BLaER1 treated with 17β-estradiol and CSF1 and Interleukin-3, amounts not matched to agents 10 nM and 100 nM (cell line): ENCODE measurements around the gene PSORS1C1.
A peak's percentile ranks its signal among the peaks of the same experiment; 100 is the strongest.

Experiments used
- H3K27ac ChIP-seq, 11 experiments: shearing (Covaris generic); formaldehyde crosslinking; 2 replicates each; pipeline ENCODE4 v1.8.1; 2022
- H3K27me3 ChIP-seq, 11 experiments: shearing (Covaris generic); formaldehyde crosslinking; 2 replicates each; pipeline ENCODE4 v1.8.1; 2022
- H3K36me3 ChIP-seq, 11 experiments: shearing (Covaris generic); formaldehyde crosslinking; 2 replicates each; pipeline ENCODE4 v1.8.1; 2022
- H3K4me1 ChIP-seq, 10 experiments: shearing (Covaris generic); formaldehyde crosslinking; 2 replicates each; pipeline ENCODE4 v1.8.1; 2022
- H3K4me2 ChIP-seq, 11 experiments: shearing (Covaris generic); formaldehyde crosslinking; 2 replicates each; pipeline ENCODE4 v1.8.1; 2022
- H3K4me3 ChIP-seq, 10 experiments: shearing (Covaris generic); formaldehyde crosslinking; 2 replicates each; pipeline ENCODE4 v1.8.1; 2022
- H3K9ac ChIP-seq, 11 experiments: shearing (Covaris generic); formaldehyde crosslinking; 2 replicates each; pipeline ENCODE4 v1.8.1; 2022
- H3K9me3 ChIP-seq, 11 experiments: shearing (Covaris generic); formaldehyde crosslinking; replicated peaks in 1 of 11; 2 replicates each; pipeline ENCODE4 v1.8.1; 2022
- H4K20me1 ChIP-seq, 11 experiments: shearing (Covaris generic); formaldehyde crosslinking; 2 replicates each; pipeline ENCODE4 v1.8.1; 2022
- Cebpa-rat ChIP-seq, 11 experiments: shearing (Covaris generic); IDR thresholded peaks; 2 replicates each; pipeline ENCODE4 v1.8.1; 2022

PSORS1C1 gene

GRCh38 chr6:31079656-31080261, 34.8 kb upstream of the PSORS1C1 start:
- Histone ChIP-seq H3K36me3 (no peaks in the 10 kb centered on the region), H3K27me3 (no peaks in the 10 kb centered on the region), H3K4me2 (peak overlapping the region; percentile 68 to 92 (median 80)), H3K4me1 (peaks cover 0 to 40% (median 29%) of the 10 kb centered on the region in 10 experiments; a peak in 17 of 20 replicates), H3K9ac (peak overlapping the region in 9 of 11 experiments; percentile 22 to 71 (median 59); a peak in 15 of 22 replicates), H4K20me1 (no peaks in the 10 kb centered on the region), H3K9me3 (no peaks in the 10 kb centered on the region), H3K27ac (peak overlapping the region in 7 of 11 experiments; percentile 17 to 62 (median 43); a peak in 6 of 22 replicates), H3K4me3 (peak overlapping the region; percentile 27 to 57 (median 42); a peak in 15 of 20 replicates)
- TF ChIP-seq Cebpa-rat (IDR thresholded peaks at IDR 0.05) = no peak

- Histone ChIP-seq H3K9ac (no peak overlapping the region), H4K20me1 (no peaks in the 10 kb centered on the region), H3K4me2 (peak overlapping the region in 1 of 11 experiments; percentile 72; a peak in 1 of 22 replicates), H3K27ac (no peak overlapping the region), H3K4me3 (no peak overlapping the region), H3K27me3 (no peaks in the 10 kb centered on the region), H3K9me3 (no peaks in the 10 kb centered on the region), H3K4me1 (peaks cover 4 to 42% (median 30%) of the 10 kb centered on the region in 10 experiments), H3K36me3 (no peaks in the 10 kb centered on the region)
- TF ChIP-seq Cebpa-rat (IDR thresholded peaks at IDR 0.05) = no peak
These were observed 32.7 kb upstream of the PSORS1C1 start for GRCh38 chr6:31081872-31082271.

- Histone ChIP-seq H3K9ac (peak overlapping the region in 3 of 11 experiments; percentile 34 to 44 (median 37); a peak in 4 of 22 replicates), H3K27ac (peak overlapping the region in 4 of 11 experiments; percentile 27 to 58 (median 56); a peak in 8 of 22 replicates), H3K4me3 (no peak overlapping the region), H3K36me3 (no peaks in the 10 kb centered on the region), H3K4me1 (peaks cover 10 to 40% (median 30%) of the 10 kb centered on the region in 10 experiments), H4K20me1 (no peaks in the 10 kb centered on the region), H3K27me3 (no peaks in the 10 kb centered on the region), H3K4me2 (peak overlapping the region in 9 of 11 experiments; percentile 34 to 74 (median 53); a peak in 19 of 22 replicates), H3K9me3 (no peaks in the 10 kb centered on the region)
- peak in 2 of 11 experiments; percentile 24 to 56; a peak in 1 of 22 replicates for TF ChIP-seq Cebpa-rat (IDR thresholded peaks at IDR 0.05)
These were observed 30.8 kb upstream of the PSORS1C1 start for GRCh38 chr6:31083742-31084354.

GRCh38 chr6:31086788-31087440, 27.7 kb upstream of the PSORS1C1 start:
- Histone ChIP-seq H3K27ac (peak overlapping the region in 2 of 11 experiments; percentile 13 to 23; a peak in 1 of 22 replicates), H3K9ac (peak overlapping the region in 1 of 11 experiments; percentile 7; a peak in 3 of 22 replicates), H3K4me3 (no peak overlapping the region), H3K4me2 (peak overlapping the region in 10 of 11 experiments; percentile 0 to 44 (median 21); a peak in 13 of 22 replicates), H3K9me3 (no peaks in the 10 kb centered on the region), H4K20me1 (no peaks in the 10 kb centered on the region), H3K4me1 (peaks cover 10 to 37% (median 26%) of the 10 kb centered on the region in 10 experiments), H3K36me3 (no peaks in the 10 kb centered on the region), H3K27me3 (no peaks in the 10 kb centered on the region)
- no peak for TF ChIP-seq Cebpa-rat (IDR thresholded peaks at IDR 0.05)

GRCh38 chr6:31087494-31088089, 27.0 kb upstream of the PSORS1C1 start:
- no peak for TF ChIP-seq Cebpa-rat (IDR thresholded peaks at IDR 0.05)
- H3K4me1 ChIP-seq = peaks cover 10 to 33% (median 23%) of the 10 kb centered on the region in 10 experiments
- H3K4me2 ChIP-seq = peak overlapping the region in 4 of 11 experiments; percentile 30 to 44 (median 39); a peak in 4 of 22 replicates
- no peak overlapping the region for H3K4me3 ChIP-seq
- no peaks in the 10 kb centered on the region for H3K36me3 ChIP-seq
- H3K27ac ChIP-seq = no peak overlapping the region; a peak in 1 of 22 replicates
- H3K9me3 ChIP-seq = no peaks in the 10 kb centered on the region
- no peaks in the 10 kb centered on the region for H3K27me3 ChIP-seq
- no peaks in the 10 kb centered on the region for H4K20me1 ChIP-seq
- no peak overlapping the region for H3K9ac ChIP-seq

GRCh38 chr6:31090275-31090972, 24.2 kb upstream of the PSORS1C1 start:
- Histone ChIP-seq H3K4me3 (no peak overlapping the region), H3K27ac (no peak overlapping the region), H3K4me1 (peaks cover 24 to 39% (median 30%) of the 10 kb centered on the region in 10 experiments), H3K27me3 (no peaks in the 10 kb centered on the region), H3K9ac (no peak overlapping the region), H4K20me1 (no peaks in the 10 kb centered on the region), H3K4me2 (no peak overlapping the region), H3K9me3 (no peaks in the 10 kb centered on the region), H3K36me3 (no peaks in the 10 kb centered on the region)
- TF ChIP-seq Cebpa-rat (IDR thresholded peaks at IDR 0.05) = no peak

GRCh38 chr6:31090973-31091364, 23.6 kb upstream of the PSORS1C1 start:
- H3K27ac ChIP-seq = no peak overlapping the region
- no peak overlapping the region for H3K9ac ChIP-seq
- peaks cover 24 to 44% (median 33%) of the 10 kb centered on the region in 10 experiments for H3K4me1 ChIP-seq
- H3K9me3 ChIP-seq = no peaks in the 10 kb centered on the region
- H3K36me3 ChIP-seq = no peaks in the 10 kb centered on the region
- no peak overlapping the region for H3K4me3 ChIP-seq
- H3K27me3 ChIP-seq = no peaks in the 10 kb centered on the region
- H3K4me2 ChIP-seq = no peak overlapping the region
- TF ChIP-seq Cebpa-rat (IDR thresholded peaks at IDR 0.05) = no peak
- H4K20me1 ChIP-seq = no peaks in the 10 kb centered on the region

GRCh38 chr6:31091680-31092079, 22.9 kb upstream of the PSORS1C1 start:
- H3K4me3 ChIP-seq = no peak overlapping the region
- no peaks in the 10 kb centered on the region for H3K27me3 ChIP-seq
- no peaks in the 10 kb centered on the region for H3K36me3 ChIP-seq
- no peaks in the 10 kb centered on the region for H3K9me3 ChIP-seq
- H3K27ac ChIP-seq = no peak overlapping the region
- no peak overlapping the region for H3K9ac ChIP-seq
- H3K4me2 ChIP-seq = no peak overlapping the region
- TF ChIP-seq Cebpa-rat (IDR thresholded peaks at IDR 0.05) = no peak
- H3K4me1 ChIP-seq = peaks cover 26 to 46% (median 36%) of the 10 kb centered on the region in 10 experiments
- no peaks in the 10 kb centered on the region for H4K20me1 ChIP-seq
